ENCODE data around the gene ARSG.

GRCh38 chr17:68247445-68248198, 43.7 kb upstream of the ARSG start, which contains the start of gene AMZ2:
- TF ChIP-seq CTCF (IDR thresholded peaks at IDR 0.05; ENCODE audit: low read depth, low read length, poor library complexity, severe bottlenecking) (no peak), EZH2phosphoT487 (IDR thresholded peaks at IDR 0.05; ENCODE audit: borderline replicate concordance, low read length) (no peak)
